ENCODE data around the gene NOVA1. TPM values are rescaled to one million over a fixed set of nuclear protein-coding genes. Genes with fewer than 3 reads are reported as not detected.

Gene NOVA1
- polyA plus RNA-seq, 3 donors, result 0.01 TPM; not detected in 2

DNA sequence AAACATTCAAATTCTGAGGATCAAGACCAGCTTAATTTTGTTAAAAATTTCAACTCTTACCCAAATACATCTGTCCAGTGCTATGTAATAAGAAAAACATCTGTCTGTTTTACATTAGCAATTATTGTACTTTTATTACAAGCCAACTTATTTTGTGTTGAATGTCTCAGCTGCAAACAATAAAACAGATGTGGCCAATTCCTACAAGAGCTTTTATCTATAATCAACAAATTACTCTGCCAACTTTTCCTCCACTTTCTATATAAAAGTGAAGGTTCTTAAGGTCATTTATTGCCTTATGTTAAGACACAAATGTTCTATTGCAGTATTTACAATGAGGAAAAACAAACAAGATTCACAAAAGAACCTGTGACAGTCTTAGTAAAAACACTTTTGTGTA lies 72.7 kb downstream of the NOVA1 start:
- no peak overlapping the region for H3K27ac Mint-ChIP-seq
- Histone ChIP-seq H3K27me3 (ENCODE audit: control insufficient read depth in 2 of 2, insufficient read depth in 2 of 2, low read length in 2 of 2) (no peaks in the 10 kb centered on the region), H3K4me2 (replicated peaks; ENCODE audit: extremely low read depth, low read length, poor library complexity, severe bottlenecking) (no peak overlapping the region), H3K9ac (ENCODE audit: insufficient read depth, low read length, poor library complexity, severe bottlenecking) (no peak overlapping the region), H3K4me1 (ENCODE audit: control insufficient read depth in 1 of 2, insufficient read depth in 2 of 2, low read length in 2 of 2) (no peaks in the 10 kb centered on the region), H3K79me2 (ENCODE audit: insufficient read depth, low read length) (no peaks in the 10 kb centered on the region), H3K4me3 (replicated peaks in 1 of 3; ENCODE audit: low read depth in 2 of 3, low read length in 3 of 3) (no peak overlapping the region), H3K27ac (ENCODE audit: low read depth in 1 of 2, low read length in 2 of 2) (no peak overlapping the region), H3K9me3 (replicated peaks in 1 of 2; ENCODE audit: control insufficient read depth in 1 of 2, insufficient read depth in 1 of 2, low read length in 2 of 2) (no peaks in the 10 kb centered on the region), H4K20me1 (ENCODE audit: insufficient read depth, low read length) (no peaks in the 10 kb centered on the region), H2AFZ (ENCODE audit: insufficient read depth, low read depth, low read length, poor library complexity, severe bottlenecking) (no peak overlapping the region), H3K36me3 (replicated peaks in 1 of 2; ENCODE audit: control insufficient read depth in 1 of 2, insufficient read depth in 2 of 2, low read length in 2 of 2) (no peaks in the 10 kb centered on the region)
- no peaks in the 10 kb centered on the region for H3K4me1 Mint-ChIP-seq
- intact Hi-C loops (cut with micrococcal nuclease), result no loop called here
- no peaks in the 10 kb centered on the region for H3K27me3 Mint-ChIP-seq (ENCODE audit: low read depth in 3 of 3)
- TF ChIP-seq, protein P1, sequence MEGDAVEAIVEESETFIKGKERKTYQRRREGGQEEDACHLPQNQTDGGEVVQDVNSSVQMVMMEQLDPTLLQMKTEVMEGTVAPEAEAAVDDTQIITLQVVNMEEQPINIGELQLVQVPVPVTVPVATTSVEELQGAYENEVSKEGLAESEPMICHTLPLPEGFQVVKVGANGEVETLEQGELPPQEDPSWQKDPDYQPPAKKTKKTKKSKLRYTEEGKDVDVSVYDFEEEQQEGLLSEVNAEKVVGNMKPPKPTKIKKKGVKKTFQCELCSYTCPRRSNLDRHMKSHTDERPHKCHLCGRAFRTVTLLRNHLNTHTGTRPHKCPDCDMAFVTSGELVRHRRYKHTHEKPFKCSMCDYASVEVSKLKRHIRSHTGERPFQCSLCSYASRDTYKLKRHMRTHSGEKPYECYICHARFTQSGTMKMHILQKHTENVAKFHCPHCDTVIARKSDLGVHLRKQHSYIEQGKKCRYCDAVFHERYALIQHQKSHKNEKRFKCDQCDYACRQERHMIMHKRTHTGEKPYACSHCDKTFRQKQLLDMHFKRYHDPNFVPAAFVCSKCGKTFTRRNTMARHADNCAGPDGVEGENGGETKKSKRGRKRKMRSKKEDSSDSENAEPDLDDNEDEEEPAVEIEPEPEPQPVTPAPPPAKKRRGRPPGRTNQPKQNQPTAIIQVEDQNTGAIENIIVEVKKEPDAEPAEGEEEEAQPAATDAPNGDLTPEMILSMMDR (IDR thresholded peaks at IDR 0.05), result no peak
- no peak for DNase-seq
- H3K4me3 Mint-ChIP-seq, result no peak overlapping the region
- H3K36me3 Mint-ChIP-seq, result no peaks in the 10 kb centered on the region
- H3K9me3 Mint-ChIP-seq, result peaks cover 0 to 2% (median 0%) of the 10 kb centered on the region in 7 donors

DNA sequence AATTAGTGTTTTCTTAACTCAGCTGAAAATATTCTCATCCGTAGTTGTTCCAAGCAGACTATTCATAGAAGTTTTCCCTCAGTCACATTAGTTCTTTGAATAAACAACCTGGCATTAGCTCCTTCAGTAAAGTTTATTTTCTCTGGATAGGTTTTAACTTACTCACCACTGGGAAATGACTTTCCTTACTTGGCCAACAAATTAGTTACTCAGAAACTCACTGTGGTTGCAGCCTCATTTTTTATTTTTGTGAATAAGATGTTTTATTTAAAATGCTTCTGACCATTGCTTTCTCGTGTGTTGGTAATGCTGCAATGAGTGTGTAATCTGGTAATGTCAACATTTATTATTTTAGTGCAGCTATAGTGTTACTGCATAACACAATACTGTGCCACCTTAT lies 74.9 kb downstream of the NOVA1 start:
- H3K4me3 ChIP-seq (replicated peaks in 1 of 3; ENCODE audit: low read depth in 2 of 3, low read length in 3 of 3), result no peak overlapping the region
- no peaks in the 10 kb centered on the region for H3K36me3 ChIP-seq (replicated peaks in 1 of 2; ENCODE audit: control insufficient read depth in 1 of 2, insufficient read depth in 2 of 2, low read length in 2 of 2)
- H3K27me3 Mint-ChIP-seq (ENCODE audit: low read depth in 3 of 3), result peaks cover 0 to 3% (median 0%) of the 10 kb centered on the region in 3 donors
- no CpG with 5 or more reads among the region's 2 CpGs for WGBS (ENCODE audit: insufficient coverage)
- H3K27ac ChIP-seq (ENCODE audit: low read depth in 1 of 2, low read length in 2 of 2), result no peak overlapping the region
- H3K27me3 ChIP-seq (ENCODE audit: control insufficient read depth in 2 of 2, insufficient read depth in 2 of 2, low read length in 2 of 2), result no peaks in the 10 kb centered on the region
- no peak for DNase-seq
- no peak overlapping the region for H2AFZ ChIP-seq (ENCODE audit: insufficient read depth, low read depth, low read length, poor library complexity, severe bottlenecking)
- H3K9me3 ChIP-seq (replicated peaks in 1 of 2; ENCODE audit: control insufficient read depth in 1 of 2, insufficient read depth in 1 of 2, low read length in 2 of 2), result no peaks in the 10 kb centered on the region
- no peaks in the 10 kb centered on the region for H3K36me3 Mint-ChIP-seq
- no peak overlapping the region for H3K27ac Mint-ChIP-seq
- H3K9me3 Mint-ChIP-seq, result no peaks in the 10 kb centered on the region
- H3K79me2 ChIP-seq (ENCODE audit: insufficient read depth, low read length), result no peaks in the 10 kb centered on the region
- TF ChIP-seq, protein P1 (IDR thresholded peaks at IDR 0.05), result no peak
- H4K20me1 ChIP-seq (ENCODE audit: insufficient read depth, low read length), result no peaks in the 10 kb centered on the region
- no peaks in the 10 kb centered on the region for H3K4me1 ChIP-seq (ENCODE audit: control insufficient read depth in 1 of 2, insufficient read depth in 2 of 2, low read length in 2 of 2)
- no peaks in the 10 kb centered on the region for H3K4me1 Mint-ChIP-seq
- H3K4me2 ChIP-seq (replicated peaks; ENCODE audit: extremely low read depth, low read length, poor library complexity, severe bottlenecking), result no peak overlapping the region
- no peak overlapping the region for H3K9ac ChIP-seq (ENCODE audit: insufficient read depth, low read length, poor library complexity, severe bottlenecking)
- intact Hi-C loops (cut with micrococcal nuclease), result no loop called here
- no peak overlapping the region for H3K4me3 Mint-ChIP-seq

Data from CD14-positive monocyte (primary cell).